ENCODE measurements around the gene H1-8. TPM values are rescaled to one million over a fixed set of nuclear protein-coding genes. Genes with fewer than 3 reads are reported as not detected.

The H1-8 gene
- total RNA-seq, 4 donors from 2014 or later, result not detected

- intact Hi-C loops (cut with DNase I; ENCODE audit: low total_unique reads), result no loop called here
- H3K4me3 ChIP-seq (ENCODE audit: low read depth, poor library complexity, severe bottlenecking), result no peak overlapping the region
- TF ChIP-seq CTCF (IDR thresholded peaks at IDR 0.05) (no peak), POLR2A (IDR thresholded peaks at IDR 0.05) (no peak)
- WGBS, 2 donors, result 91 to 93% methylated on average over 5 of the region's 5 CpGs
- no peak for DNase-seq (ENCODE audit: low spot score in 2 of 2)
Observed at GRCh38 chr3:129500334-129500658, 42.7 kb upstream of the H1-8 start.

- 61 to 73% methylated on average over 5 of the region's 5 CpGs for WGBS, 2 donors
- intact Hi-C loops (cut with DNase I; ENCODE audit: low total_unique reads), result no loop called here
- H3K4me3 ChIP-seq (ENCODE audit: low read depth, poor library complexity, severe bottlenecking), result no peak overlapping the region
- no peak for DNase-seq (ENCODE audit: low spot score in 2 of 2)
- no peak for TF ChIP-seq POLR2A (IDR thresholded peaks at IDR 0.05)
- TF ChIP-seq CTCF (IDR thresholded peaks at IDR 0.05), result no peak
Observed at GRCh38 chr3:129501630-129502029, 41.3 kb upstream of the H1-8 start.

DNA sequence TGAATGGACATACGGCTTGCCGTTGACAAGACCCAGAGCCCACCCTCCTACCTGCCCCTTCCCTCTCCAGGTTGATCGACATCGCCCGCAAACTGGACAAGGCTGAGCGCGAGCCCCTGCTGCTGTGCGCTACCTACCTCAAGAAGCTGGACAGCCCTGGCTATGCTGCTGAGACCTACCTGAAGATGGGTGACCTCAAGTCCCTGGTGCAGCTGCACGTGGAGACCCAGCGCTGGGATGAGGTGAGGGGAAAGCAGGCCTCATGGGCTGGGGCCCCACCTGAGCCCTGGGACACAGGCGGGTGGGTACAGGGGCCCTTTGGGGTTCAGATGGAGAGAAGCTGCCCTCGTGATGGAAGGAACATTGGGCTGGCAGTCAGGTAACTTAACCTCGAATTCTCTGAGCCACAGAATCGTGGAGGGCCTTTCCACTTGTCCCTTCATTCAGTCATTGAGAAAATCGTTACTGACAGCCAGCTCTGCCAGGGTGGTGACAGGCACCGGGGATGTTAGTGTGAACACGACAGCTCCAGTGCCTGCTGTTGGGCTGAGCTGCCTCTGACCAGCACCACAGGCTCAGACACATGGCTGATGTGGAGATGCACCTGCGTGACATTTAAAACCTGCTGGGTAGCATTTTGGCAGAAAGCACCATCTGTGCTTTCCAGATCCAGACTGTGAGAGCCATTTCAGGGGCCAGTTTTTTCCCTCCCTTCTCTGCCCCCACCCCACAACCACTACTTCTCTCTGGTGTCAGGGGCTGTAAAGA lies 40.1 kb upstream of the H1-8 start:
- H3K4me3 ChIP-seq (ENCODE audit: low read depth, poor library complexity, severe bottlenecking), result no peak overlapping the region
- intact Hi-C loops (cut with DNase I; ENCODE audit: low total_unique reads), result no loop called here
- TF ChIP-seq CTCF (IDR thresholded peaks at IDR 0.05) (no peak), POLR2A (IDR thresholded peaks at IDR 0.05) (no peak)
- no peak for DNase-seq (ENCODE audit: low spot score in 2 of 2)
- 91 to 93% methylated on average over 17 to 18 of the region's 18 CpGs for WGBS, 2 donors

DNA sequence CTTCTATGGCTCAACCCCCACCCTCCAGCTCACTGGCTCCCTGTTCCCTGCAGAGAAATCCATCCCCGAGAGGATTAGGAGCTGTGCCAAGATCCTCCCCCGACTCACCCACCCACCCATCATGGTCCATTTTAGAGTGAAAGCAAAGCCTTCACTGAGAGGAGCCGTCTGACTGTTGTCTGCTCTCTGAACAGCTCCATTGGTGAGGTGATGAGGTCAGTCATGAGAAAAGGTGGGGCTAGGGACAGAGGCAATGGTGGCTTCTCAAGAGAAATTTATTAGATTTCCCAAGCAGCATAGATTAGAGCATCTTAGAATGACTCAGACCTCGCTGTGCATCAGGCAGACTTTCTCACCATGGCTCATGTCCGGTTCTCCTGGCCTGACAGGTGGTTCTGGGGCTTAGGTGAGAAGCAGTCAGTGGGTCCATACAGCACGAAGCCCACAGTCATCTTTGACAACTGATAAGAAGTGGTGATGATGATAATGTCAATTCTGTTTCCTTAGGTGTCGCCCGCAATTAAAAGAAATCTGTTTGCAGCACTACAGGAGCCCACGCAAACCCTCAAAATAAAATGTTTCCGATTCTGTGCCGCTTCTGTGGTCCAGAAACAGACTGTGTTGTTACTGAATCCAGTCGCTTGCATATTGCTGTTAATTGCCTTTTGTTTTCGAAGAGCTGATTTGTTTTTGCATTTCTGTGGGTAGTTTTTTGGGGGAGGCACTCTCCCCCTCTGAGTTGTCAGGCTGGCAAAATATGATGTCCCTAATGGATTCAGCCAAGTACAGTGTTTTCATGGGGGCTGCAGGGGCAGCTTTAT lies 39.3 kb upstream of the H1-8 start:
- no peak for DNase-seq (ENCODE audit: low spot score in 2 of 2)
- 92% methylated on average over 13 of the region's 13 CpGs for WGBS, 2 donors
- TF ChIP-seq CTCF (IDR thresholded peaks at IDR 0.05) (no peak), POLR2A (IDR thresholded peaks at IDR 0.05) (no peak)
- no peak overlapping the region for H3K4me3 ChIP-seq (ENCODE audit: low read depth, poor library complexity, severe bottlenecking)
- intact Hi-C loops (cut with DNase I; ENCODE audit: low total_unique reads), result no loop called here

DNA sequence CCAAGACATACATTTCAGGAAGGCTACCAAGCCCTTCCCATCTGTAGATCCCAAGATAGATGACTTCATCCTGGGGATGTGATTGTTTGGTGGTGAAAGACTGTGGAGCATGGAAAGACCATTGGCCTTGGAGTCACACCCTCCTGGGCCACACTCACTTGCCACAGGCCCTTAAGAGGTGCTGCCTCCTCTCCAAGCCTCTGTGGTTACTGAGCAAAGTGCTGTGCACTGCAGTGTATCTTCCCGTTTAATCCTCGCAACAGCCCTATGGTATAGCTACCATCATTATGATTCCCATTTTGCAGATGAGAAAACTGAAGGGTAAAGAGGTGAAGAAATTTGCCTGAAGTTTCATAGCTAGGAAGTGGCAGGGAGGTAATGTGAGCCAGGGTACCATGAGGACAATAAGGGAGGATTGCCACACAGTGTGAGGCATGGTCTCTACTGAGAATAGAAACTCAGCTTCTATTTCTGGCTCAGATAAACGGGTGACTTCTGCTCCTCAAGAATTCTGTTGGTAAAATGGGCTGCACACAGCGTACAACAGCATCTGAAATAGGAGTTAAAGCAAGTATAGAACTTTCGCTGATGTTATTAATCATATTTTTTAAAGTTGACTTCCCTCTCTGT lies 38.4 kb upstream of the H1-8 start:
- TF ChIP-seq POLR2A (IDR thresholded peaks at IDR 0.05) (no peak), CTCF (IDR thresholded peaks at IDR 0.05) (no peak)
- WGBS, 2 donors, result 71 to 77% methylated on average over 5 of the region's 5 CpGs
- DNase-seq (ENCODE audit: low spot score in 2 of 2), result no peak
- H3K4me3 ChIP-seq (ENCODE audit: low read depth, poor library complexity, severe bottlenecking), result no peak overlapping the region
- intact Hi-C loops (cut with DNase I; ENCODE audit: low total_unique reads), result no loop called here
